ENCODE results near the gene MIF.
"Not testable (repeated sequence)": the region's sequence is repeated elsewhere in the genome, so short reads cannot be mapped to it uniquely, and the experiment has no call there.

The MIF gene

DNA sequence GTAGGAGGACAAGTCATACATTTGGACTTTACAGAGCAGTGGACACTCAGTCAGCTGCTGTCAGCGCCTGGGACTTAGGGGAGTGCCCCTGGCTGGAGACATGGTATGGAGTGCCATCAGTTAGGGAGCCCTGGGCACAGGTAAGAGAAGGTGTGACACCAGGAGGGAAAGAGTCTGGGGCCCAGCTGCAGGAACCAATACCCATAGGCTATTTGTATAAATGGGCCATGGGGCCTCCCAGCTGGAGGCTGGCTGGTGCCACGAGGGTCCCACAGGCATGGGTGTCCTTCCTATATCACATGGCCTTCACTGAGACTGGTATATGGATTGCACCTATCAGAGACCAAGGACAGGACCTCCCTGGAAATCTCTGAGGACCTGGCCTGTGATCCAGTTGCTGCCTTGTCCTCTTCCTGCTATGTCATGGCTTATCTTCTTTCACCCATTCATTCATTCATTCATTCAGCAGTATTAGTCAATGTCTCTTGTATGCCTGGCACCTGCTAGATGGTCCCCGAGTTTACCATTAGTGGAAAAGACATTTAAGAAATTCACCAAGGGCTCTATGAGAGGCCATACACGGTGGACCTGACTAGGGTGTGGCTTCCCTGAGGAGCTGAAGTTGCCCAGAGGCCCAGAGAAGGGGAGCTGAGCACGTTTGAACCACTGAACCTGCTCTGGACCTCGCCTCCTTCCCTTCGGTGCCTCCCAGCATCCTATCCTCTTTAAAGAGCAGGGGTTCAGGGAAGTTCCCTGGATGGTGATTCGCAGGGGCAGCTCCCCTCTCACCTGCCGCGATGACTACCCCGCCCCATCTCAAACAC, 850 bp upstream of the MIF start:
- no peaks in the 10 kb centered on the region for H3K9me3 Mint-ChIP-seq
- H3K27ac Mint-ChIP-seq, result peak overlapping the region; percentile 94
- peak overlapping the region; percentile 93 for H3K4me3 Mint-ChIP-seq
- H3K27me3 Mint-ChIP-seq, result no peaks in the 10 kb centered on the region
- peaks cover 26% of the 10 kb centered on the region for H3K4me1 Mint-ChIP-seq
- H3K36me3 Mint-ChIP-seq, result peaks cover 12% of the 10 kb centered on the region

DNA sequence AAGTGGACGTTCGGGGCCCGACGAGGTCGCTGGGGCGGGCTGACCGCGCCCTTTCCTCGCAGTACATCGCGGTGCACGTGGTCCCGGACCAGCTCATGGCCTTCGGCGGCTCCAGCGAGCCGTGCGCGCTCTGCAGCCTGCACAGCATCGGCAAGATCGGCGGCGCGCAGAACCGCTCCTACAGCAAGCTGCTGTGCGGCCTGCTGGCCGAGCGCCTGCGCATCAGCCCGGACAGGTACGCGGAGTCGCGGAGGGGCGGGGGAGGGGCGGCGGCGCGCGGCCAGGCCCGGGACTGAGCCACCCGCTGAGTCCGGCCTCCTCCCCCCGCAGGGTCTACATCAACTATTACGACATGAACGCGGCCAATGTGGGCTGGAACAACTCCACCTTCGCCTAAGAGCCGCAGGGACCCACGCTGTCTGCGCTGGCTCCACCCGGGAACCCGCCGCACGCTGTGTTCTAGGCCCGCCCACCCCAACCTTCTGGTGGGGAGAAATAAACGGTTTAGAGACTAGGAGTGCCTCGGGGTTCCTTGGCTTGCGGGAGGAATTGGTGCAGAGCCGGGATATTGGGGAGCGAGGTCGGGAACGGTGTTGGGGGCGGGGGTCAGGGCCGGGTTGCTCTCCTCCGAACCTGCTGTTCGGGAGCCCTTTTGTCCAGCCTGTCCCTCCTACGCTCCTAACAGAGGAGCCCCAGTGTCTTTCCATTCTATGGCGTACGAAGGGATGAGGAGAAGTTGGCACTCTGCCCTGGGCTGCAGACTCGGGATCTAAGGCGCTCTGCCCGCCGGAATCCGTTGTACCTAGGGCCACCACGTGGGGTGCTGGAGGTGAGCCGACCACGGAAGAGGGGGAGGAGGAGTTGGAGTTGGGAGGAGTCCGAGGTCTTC, 771 bp downstream of the MIF start:
- peak overlapping the region; percentile 93 for H3K4me3 Mint-ChIP-seq
- peaks cover 26% of the 10 kb centered on the region for H3K4me1 Mint-ChIP-seq

GRCh38 chr22:23895599-23896144, 1.5 kb downstream of the MIF start:
- Mint-ChIP-seq H3K36me3 (peaks cover 12% of the 10 kb centered on the region), H3K9me3 (no peaks in the 10 kb centered on the region), H3K27ac (peak overlapping the region; percentile 93), H3K27me3 (no peaks in the 10 kb centered on the region), H3K4me1 (peaks cover 26% of the 10 kb centered on the region), H3K4me3 (peak overlapping the region; percentile 93)

More for the DNA sequence above, 771 bp downstream of the MIF start:
- Mint-ChIP-seq H3K27ac (peak overlapping the region; percentile 93), H3K36me3 (peaks cover 12% of the 10 kb centered on the region), H3K9me3 (no peaks in the 10 kb centered on the region), H3K27me3 (no peaks in the 10 kb centered on the region)

GRCh38 chr22:23896166-23896522, 2.0 kb downstream of the MIF start:
- Mint-ChIP-seq H3K36me3 (peaks cover 12% of the 10 kb centered on the region), H3K4me3 (peak overlapping the region; percentile 93), H3K27me3 (no peaks in the 10 kb centered on the region), H3K9me3 (no peaks in the 10 kb centered on the region), H3K27ac (no peak overlapping the region), H3K4me1 (peaks cover 26% of the 10 kb centered on the region)

GRCh38 chr22:23896523-23897186, 2.5 kb downstream of the MIF start:
- peaks cover 26% of the 10 kb centered on the region for H3K4me1 Mint-ChIP-seq
- H3K36me3 Mint-ChIP-seq, result peaks cover 12% of the 10 kb centered on the region
- no peak overlapping the region for H3K27ac Mint-ChIP-seq
- no peaks in the 10 kb centered on the region for H3K27me3 Mint-ChIP-seq
- H3K4me3 Mint-ChIP-seq, result peak overlapping the region; percentile 49
- no peaks in the 10 kb centered on the region for H3K9me3 Mint-ChIP-seq

GRCh38 chr22:23897320-23897719, 3.1 kb downstream of the MIF start:
- Mint-ChIP-seq H3K9me3 (no peaks in the 10 kb centered on the region), H3K27ac (no peak overlapping the region), H3K27me3 (no peaks in the 10 kb centered on the region), H3K4me1 (peaks cover 26% of the 10 kb centered on the region), H3K36me3 (peaks cover 12% of the 10 kb centered on the region), H3K4me3 (peak overlapping the region; percentile 49)

DNA sequence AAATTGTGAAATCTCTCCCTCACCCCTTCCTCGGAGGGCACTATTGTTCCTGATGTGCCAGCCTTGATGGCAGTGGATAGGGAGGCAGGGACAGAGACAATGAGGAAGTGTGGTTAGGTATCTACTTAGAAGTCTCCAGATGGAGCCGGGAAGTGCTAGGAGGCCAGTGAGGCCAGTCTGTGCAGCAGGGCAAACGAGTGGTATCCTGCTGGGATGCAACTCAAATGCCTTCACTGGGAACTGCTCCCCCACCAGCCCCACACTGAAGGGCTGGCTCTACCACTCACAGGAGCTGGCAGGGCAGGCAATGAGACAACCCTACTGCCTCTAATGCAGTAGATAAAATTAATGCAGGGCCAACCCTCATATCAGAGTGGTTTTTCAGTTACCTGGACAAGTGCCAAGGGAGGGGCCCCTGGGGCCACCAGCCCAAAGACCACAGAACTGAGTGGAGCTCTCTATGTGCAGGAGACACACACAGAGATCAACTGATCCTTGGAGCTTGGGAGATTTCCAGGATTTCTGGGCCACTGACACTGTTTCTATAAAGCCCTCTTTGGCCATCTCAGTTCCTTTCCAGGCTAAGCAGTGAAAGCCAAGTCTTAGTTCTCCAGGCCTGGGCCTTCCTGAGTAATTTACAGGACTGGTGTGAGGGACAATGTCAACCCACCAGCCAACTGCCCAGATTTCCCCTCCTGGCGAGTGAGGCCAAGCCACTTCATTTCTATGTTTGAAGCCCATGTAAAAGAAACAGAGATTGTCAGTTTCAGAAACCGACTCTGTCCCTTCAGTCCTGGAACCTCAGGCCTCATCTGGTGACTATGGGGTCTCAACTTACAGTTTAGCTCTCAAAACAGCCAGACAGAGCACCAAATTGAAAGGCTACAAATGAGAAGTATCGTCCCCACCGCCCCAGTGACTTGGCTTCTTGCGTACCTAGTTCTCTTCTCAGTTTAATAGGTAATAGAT, 4.1 kb downstream of the MIF start:
- Mint-ChIP-seq H3K27ac (no peak overlapping the region), H3K4me1 (peaks cover 20% of the 10 kb centered on the region), H3K9me3 (no peaks in the 10 kb centered on the region), H3K36me3 (peaks cover 12% of the 10 kb centered on the region), H3K27me3 (no peaks in the 10 kb centered on the region), H3K4me3 (no peak overlapping the region)

DNA sequence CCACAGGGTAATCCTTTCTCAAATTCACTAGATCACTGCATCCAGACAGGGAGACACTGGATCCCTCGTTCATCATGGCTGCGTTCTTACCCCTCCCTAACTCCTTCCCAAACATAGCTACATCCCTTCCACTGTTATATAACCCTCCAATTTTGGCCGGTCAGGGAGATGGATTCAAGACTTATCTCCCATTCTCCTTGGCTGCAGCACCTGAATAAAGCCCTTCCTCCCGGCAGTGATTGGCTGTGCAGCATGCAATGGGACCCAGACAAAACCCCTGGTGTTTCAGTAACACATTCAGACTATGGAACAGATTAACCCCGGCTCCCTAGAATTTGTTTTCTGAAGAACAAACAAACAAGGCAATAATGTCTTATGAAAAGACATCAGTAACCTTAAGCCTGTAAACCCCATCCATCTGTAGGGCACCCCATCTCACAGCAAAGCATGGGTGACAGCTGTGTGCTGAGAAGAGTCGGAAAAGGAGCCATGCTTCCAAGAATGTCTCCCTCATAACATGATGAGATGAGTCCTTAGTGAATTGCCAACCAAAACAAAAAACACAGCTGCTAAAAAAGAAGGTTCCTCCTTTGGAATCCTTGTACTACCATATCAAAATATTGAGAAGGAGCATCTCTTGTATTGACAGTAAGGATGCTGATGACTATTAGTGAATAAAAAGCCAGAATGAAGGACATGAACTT, 5.0 kb downstream of the MIF start:
- H3K9me3 Mint-ChIP-seq, result no peaks in the 10 kb centered on the region
- no peaks in the 10 kb centered on the region for H3K27me3 Mint-ChIP-seq
- H3K4me1 Mint-ChIP-seq, result peaks cover 13% of the 10 kb centered on the region
- peaks cover 12% of the 10 kb centered on the region for H3K36me3 Mint-ChIP-seq
- no peak overlapping the region for H3K27ac Mint-ChIP-seq
- H3K4me3 Mint-ChIP-seq, result no peak overlapping the region

DNA sequence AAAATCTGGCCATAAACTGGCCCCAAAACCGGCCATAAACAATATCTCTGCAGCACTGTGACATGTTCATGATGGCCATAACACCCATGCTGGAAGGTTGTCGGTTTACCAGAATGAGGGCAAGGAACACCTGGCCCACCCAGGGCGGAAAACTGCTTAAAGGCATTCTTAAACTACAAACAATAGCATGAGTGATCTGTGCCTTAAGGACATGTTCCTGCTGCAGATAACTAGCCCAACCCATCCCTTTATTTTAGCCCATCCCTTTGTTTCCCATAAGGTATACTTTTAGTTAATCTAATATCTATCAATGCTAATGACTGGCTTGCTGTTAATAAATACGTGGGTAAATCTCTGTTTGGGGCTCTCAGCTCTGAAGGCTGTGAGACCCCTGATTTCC, 6.0 kb downstream of the MIF start:
- not testable (repeated sequence) for H3K27ac Mint-ChIP-seq, H3K9me3 Mint-ChIP-seq, H3K27me3 Mint-ChIP-seq, H3K4me3 Mint-ChIP-seq
- Mint-ChIP-seq H3K36me3 (peaks cover 11% of the 10 kb centered on the region), H3K4me1 (peaks cover 10% of the 10 kb centered on the region)

DNA sequence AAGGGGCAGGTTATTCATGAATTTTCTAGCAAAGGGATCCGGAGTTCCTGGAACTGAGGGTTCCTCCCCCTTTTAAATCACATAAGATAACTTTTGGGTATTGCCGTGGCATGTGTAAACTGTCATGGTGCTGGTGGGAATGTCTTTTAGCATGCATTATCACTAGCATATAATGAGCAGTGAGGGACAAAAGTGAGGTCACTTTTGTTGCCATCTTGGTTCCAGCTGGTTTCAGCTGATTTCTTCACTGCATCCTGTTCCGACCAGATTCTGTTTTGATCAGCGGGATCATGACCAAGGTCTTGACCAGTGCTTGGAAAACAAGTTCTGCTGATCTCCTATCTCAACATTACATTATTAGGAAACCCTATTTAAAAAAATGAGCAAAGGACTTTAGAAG, 7.4 kb downstream of the MIF start:
- Mint-ChIP-seq H3K36me3 (peaks cover 8% of the 10 kb centered on the region), H3K27me3 (no peaks in the 10 kb centered on the region), H3K9me3 (no peaks in the 10 kb centered on the region), H3K4me3 (no peak overlapping the region), H3K4me1 (peaks cover 7% of the 10 kb centered on the region), H3K27ac (no peak overlapping the region)

GRCh38 chr22:23903328-23903971, 9.3 kb downstream of the MIF start:
- Mint-ChIP-seq H3K27me3 (no peaks in the 10 kb centered on the region), H3K4me3 (no peak overlapping the region)

GRCh38 chr22:23904573-23905254, 10.5 kb downstream of the MIF start:
- H3K27me3 Mint-ChIP-seq, result no peaks in the 10 kb centered on the region
- H3K9me3 Mint-ChIP-seq, result no peaks in the 10 kb centered on the region
- H3K27ac Mint-ChIP-seq, result no peak overlapping the region
- H3K36me3 Mint-ChIP-seq, result no peaks in the 10 kb centered on the region
- no peak overlapping the region for H3K4me3 Mint-ChIP-seq
- H3K4me1 Mint-ChIP-seq, result no peaks in the 10 kb centered on the region

More at GRCh38 chr22:23903328-23903971, 9.3 kb downstream of the MIF start:
- no peaks in the 10 kb centered on the region for H3K9me3 Mint-ChIP-seq
- no peaks in the 10 kb centered on the region for H3K4me1 Mint-ChIP-seq
- no peaks in the 10 kb centered on the region for H3K36me3 Mint-ChIP-seq
- no peak overlapping the region for H3K27ac Mint-ChIP-seq

- no peaks in the 10 kb centered on the region for H3K9me3 Mint-ChIP-seq
- no peak overlapping the region for H3K4me3 Mint-ChIP-seq
- H3K27ac Mint-ChIP-seq, result no peak overlapping the region
- H3K4me1 Mint-ChIP-seq, result no peaks in the 10 kb centered on the region
- no peaks in the 10 kb centered on the region for H3K27me3 Mint-ChIP-seq
- H3K36me3 Mint-ChIP-seq, result no peaks in the 10 kb centered on the region
Observed at GRCh38 chr22:23906641-23907040, 12.5 kb downstream of the MIF start.

Measured in activated naive CD4-positive, alpha-beta T cell treated with anti-CD3 and anti-CD28 coated beads, Interleukin-2, amount 50 U/mL, for 24 hours (primary cell).